Activated gamma-delta T cell treated with anti-CD3 and anti-CD28 coated beads, Interleukin-2, amount 50 U/mL, for 16 hours (primary cell): Measurements from ENCODE around the gene LMBR1.
A peak's percentile ranks its signal among the peaks of the same experiment; 100 is the strongest.
"Not testable (repeated sequence)": the region's sequence is repeated elsewhere in the genome, so short reads cannot be mapped to it uniquely, and the experiment has no call there.

Source experiments
- DNase-seq: peaks from one replicate; pipeline ENCODE4 v3.0.0-alpha.2; 2020; ENCODE audit warnings: low read depth

Gene LMBR1

DNA sequence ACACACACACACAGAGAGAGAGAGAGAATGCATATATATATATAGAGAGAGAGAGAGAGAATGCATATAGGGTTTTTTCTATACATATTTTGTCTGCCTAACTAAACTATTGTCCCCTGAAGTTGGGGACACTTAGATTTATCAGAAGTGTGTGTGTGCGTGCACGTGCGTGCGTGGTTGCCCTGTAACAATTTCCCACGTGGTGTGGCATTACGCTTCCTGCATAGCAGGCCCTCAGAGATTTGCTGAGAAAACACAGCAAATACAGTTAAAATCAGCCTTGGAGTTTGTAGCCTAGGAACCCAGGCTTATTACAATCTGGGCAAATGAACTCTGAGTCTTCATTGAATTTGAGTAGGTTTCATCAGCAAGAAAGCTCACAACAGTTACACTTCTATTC is 237.7 kb downstream of the LMBR1 start:
- DNase-seq = no peak

GRCh38 chr7:156654511-156655234 is 238.3 kb downstream of the LMBR1 start:
- no peak for DNase-seq

DNA sequence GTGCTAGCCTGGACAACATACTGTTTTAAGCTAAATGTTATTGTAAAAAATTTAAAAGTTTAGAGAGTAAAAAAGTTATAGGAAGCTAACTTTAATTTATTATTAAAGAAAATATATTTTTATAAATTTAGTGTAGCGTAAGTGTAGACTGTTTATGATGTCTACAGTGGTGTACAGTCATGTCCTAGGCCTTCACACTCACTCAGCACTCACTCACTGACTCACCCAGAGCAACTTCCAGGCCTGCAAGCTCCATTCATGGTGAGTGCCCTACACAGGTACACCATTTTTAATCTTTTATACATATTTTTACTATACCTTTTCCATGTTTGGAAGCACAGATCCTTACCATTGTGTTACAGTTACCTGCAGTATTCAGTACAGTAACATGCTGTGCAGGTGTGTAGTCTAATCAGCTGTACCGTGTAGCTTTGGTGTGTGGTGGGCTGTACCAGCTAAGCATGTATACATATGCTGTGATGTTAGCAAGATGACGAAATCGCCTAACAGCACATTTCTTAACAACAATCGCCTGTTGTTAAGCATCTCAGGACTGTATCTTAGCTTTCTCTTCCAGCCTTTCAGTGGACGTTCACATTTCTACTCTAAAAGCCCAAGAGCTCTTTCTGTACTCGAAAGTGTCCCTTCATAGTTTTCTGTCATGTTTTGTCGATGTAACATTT is 240.0 kb downstream of the LMBR1 start:
- no peak for DNase-seq

DNA sequence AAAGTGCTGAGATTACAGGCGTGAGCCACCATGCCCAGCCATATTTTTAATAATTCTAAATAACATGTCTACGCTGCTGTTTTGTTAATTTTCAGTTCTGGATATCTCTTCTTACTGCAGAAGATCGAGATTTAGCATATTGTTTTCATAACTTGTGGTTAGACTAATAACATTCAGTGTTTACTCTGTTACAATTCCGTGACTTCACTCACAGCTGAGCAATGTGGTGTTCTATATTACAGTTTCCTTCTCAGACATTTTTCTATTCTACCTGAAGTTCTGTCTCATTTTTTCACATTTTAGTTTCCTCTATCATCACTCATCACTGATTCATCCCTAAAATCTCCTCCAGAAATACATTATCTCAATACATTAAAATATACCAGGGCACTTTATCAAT is 241.5 kb downstream of the LMBR1 start:
- DNase-seq = no peak

GRCh38 chr7:156650042-156650441 is 242.9 kb downstream of the LMBR1 start:
- no peak for DNase-seq

DNA sequence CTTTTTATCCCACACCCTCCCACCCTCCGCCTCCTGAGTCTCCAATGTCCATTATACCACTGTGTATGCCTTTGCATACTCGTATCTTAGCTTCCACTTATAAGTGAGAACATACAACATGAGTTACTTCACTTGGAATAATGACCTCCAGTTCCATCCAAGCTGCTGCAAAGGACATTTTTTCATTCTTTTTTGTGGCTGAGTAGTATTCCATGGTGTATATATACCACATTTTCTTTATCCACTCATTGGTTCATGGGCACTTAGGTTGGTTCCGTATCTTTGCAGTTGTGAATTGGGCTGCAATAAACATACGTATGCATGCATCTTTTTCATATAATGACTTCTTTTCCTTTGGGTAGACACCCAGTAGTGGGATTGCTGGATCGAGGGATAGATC is 245.7 kb downstream of the LMBR1 start:
- not testable (repeated sequence) for DNase-seq

DNA sequence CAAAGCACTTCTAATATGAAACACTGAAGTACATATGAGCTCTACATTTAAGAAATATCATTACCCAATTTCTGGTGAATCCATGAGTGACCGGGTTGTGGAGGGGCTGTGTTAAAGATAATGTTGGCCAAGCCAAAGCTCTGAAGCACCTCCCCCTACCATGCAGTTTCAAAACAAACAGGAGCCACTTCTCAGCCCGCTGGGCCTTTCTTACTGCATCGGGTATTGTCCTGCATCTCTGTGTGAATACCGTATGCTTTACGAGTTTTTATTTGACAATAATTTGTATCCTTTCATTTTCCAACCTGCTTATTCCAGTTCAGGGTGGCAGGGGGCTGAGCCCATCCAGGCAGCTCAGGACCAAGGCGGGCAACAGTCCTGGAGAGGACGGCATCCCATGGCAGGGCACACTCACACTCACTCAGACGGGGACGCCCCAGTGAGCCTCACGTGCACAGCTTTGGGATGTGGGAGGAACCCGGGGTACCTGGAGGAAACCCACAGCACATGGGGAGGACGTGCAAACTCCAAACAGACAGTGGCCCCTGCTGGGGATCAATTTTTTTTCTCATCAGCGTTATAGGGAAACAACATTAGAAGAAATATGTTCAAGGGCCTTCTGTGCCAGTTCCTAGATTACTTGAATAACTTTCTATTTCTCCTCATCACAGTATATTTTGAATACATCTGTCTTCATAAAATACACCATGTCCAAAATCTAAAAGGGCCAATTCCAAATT is 250.5 kb downstream of the LMBR1 start:
- DNase-seq = no peak

GRCh38 chr7:156640949-156641485 is 252.0 kb downstream of the LMBR1 start:
- peak; percentile 4 for DNase-seq

- DNase-seq = peak; percentile 85
Measured at GRCh38 chr7:156640257-156640948, 252.6 kb downstream of the LMBR1 start, which contains the start of gene RNF32. Gene RNF32 (plus strand): TSS chr7:156640774. CDS start chr7:156643878, 3,104 bp downstream.

GRCh38 chr7:156639426-156640256 is 253.3 kb downstream of the LMBR1 start:
- DNase-seq = no peak

GRCh38 chr7:156638443-156639077 is 254.4 kb downstream of the LMBR1 start:
- no peak for DNase-seq

DNA sequence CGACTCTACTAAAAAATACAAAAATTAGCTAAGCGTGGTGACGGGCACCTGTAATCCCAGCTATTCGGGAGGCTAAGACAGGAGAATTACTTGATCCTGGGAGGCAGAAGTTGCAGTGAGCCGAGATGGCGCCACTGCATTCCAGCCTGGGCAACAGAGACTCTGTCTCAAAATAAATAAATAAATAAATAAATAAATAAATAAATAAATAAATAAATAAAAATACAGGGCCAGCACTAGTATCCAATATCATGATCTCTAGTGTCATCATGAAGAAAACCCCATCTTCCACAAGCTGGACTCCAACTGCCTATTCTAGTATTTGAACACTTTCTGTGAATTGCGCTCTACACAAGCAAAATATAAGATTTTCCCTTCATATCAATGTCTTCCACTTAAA is 255.9 kb downstream of the LMBR1 start:
- DNase-seq = not testable (repeated sequence)

DNA sequence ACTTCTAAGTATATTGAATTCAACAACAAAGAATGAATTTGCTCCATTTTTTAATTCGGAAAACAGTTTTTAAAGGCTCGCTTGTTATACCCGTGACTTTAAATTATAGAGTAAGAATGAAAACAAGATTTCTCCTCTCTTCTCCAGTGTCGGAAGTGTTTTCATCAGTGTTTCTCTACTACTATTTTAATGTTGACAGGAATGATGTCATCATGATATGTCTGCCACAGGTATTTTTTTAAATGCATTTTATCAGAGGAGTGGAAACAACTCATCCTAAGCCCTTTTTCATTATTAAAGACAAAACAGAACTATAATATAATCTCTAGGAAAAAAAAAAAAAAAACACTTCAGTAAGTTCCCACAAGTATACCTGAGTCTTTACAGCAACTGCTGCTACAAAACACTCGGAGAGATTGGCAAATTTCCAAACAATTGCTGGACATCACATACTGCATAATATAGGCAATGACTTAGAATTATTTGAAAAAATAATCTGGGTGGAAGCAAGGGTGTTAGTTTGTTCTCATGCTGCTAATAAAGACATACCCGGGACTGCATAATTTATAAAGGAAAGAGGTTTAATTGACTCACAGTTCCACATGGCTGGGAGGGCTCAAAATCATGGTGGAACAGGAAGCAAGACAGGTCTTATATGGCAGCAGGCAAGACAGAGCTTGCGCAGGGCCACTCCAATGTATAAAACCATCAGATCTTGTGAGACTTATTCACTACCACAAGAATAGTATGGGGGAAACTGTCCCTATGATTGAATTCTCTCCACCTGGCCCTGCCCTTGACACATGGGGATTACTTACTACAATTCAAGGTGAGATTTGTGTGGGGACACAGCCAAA is 257.2 kb downstream of the LMBR1 start:
- DNase-seq = no peak

DNA sequence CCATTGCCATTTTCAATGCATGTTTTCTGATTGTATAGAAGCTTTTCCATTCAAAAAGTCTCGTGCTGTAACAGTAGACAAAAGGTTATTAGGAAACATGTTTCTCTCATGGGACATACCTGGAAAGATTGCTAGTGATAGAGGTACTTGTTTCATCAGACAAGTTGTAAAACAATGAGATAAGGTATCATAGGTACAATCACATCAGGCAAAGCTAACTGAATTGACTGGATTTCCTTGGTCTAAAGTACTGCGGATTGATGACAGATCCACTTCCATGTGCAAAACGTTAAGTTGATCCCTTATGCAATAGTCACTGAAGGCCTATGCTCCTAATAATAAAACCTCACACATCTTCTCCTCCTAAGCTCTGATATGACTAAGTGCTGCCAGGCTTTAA is 258.9 kb downstream of the LMBR1 start:
- DNase-seq = no peak

DNA sequence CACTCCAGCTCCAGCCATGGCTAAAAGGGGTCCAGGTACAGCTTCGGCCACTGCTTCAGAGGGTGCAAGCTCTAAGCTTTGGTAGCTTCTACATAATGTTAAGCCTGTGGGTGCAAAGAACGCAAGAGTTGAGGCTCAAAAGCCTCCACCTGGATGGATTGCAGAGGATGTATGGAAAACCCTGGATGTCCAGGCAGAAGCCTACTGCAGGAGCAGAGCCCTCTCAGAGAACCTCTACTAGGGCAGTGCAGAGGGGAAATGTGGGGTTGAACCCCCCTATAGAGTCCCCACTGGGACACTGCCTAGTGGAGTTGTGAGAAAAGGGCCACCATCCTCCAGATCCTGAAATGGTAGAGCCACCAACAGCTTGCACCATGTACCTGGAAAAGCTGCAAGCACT is 263.1 kb downstream of the LMBR1 start:
- no peak for DNase-seq

GRCh38 chr7:156628562-156628961 is 264.4 kb downstream of the LMBR1 start:
- DNase-seq = no peak
